OCI-LY1 (cell line): Measurements from ENCODE around the gene NAGA.
"Not testable (repeated sequence)": the region's sequence is repeated elsewhere in the genome, so short reads cannot be mapped to it uniquely, and the experiment has no call there.

Experiments
- H2AFZ ChIP-seq: fragments of 200-600 bp; sonication (generic), shearing (Covaris generic); 2 replicates; pipeline ENCODE4 v1.6.0; 2014; ENCODE audit warnings: antibody characterized with exemption, mild to moderate bottlenecking, low read length
- H3F3A ChIP-seq: fragments of 200-600 bp; sonication (generic), shearing (Covaris generic); 2 replicates; pipeline ENCODE4 v1.6.0; 2014; ENCODE audit warnings: mild to moderate bottlenecking, antibody characterized with exemption, low read length, moderate library complexity; ENCODE audit not compliant: insufficient read depth
- H3K27ac ChIP-seq: fragments of 200-600 bp; sonication (generic); 2 replicates; pipeline ENCODE4 v1.5.1; 2014; ENCODE audit warnings: low read length, mixed run types, mild to moderate bottlenecking, low read depth; ENCODE audit not compliant: poor library complexity, severe bottlenecking
- H3K27me3 ChIP-seq: fragments of 200-600 bp; sonication (generic); 2 replicates; pipeline ENCODE4 v1.6.0; 2014; ENCODE audit warnings: antibody characterized with exemption, mild to moderate bottlenecking, low read length, moderate library complexity; ENCODE audit not compliant: insufficient read depth
- H3K36me3 ChIP-seq: fragments of 200-600 bp; sonication (generic); 2 replicates; pipeline ENCODE4 v1.6.1; 2014; ENCODE audit warnings: mild to moderate bottlenecking, antibody characterized with exemption, low read length, moderate library complexity, mixed read lengths; ENCODE audit not compliant: insufficient read depth
- H3K4me1 ChIP-seq: fragments of 200-600 bp; sonication (generic); 2 replicates; pipeline ENCODE4 v1.5.1; 2014; ENCODE audit warnings: mild to moderate bottlenecking, low read length, moderate library complexity; ENCODE audit not compliant: insufficient read depth, severe bottlenecking
- H3K4me2 ChIP-seq: fragments of 200-600 bp; sonication (generic), shearing (Covaris generic); 2 replicates; pipeline ENCODE4 v1.6.1; 2014; ENCODE audit warnings: low read length
- H3K4me3 ChIP-seq: fragments of 200-600 bp; sonication (generic); 2 replicates; pipeline ENCODE4 v1.5.1; 2014; ENCODE audit warnings: low read length, low read depth, mild to moderate bottlenecking, mixed read lengths; ENCODE audit not compliant: poor library complexity, severe bottlenecking
- H3K79me2 ChIP-seq: fragments of 200-600 bp; shearing (Covaris generic); 2 replicates; pipeline ENCODE4 v1.6.1; 2016; ENCODE audit warnings: mixed run types, low read length, mixed read lengths; ENCODE audit not compliant: insufficient read depth
- H3K9ac ChIP-seq: fragments of 200-600 bp; sonication (generic), shearing (Covaris generic); 2 replicates; pipeline ENCODE4 v1.6.1; 2014; ENCODE audit warnings: mild to moderate bottlenecking, low read length, mixed read lengths
- H3K9me2 ChIP-seq: fragments of 200-600 bp; sonication (generic), shearing (Covaris generic); 2 replicates; pipeline ENCODE4 v1.6.1; 2014; ENCODE audit warnings: low read depth, mild to moderate bottlenecking, low read length, mixed read lengths
- H3K9me3 ChIP-seq: fragments of 200-600 bp; shearing (Covaris generic); 2 replicates; pipeline ENCODE4 v1.6.1; 2014; ENCODE audit warnings: low read length, mixed read lengths
- H4K20me1 ChIP-seq: fragments of 200-600 bp; sonication (generic), shearing (Covaris generic); 2 replicates; pipeline ENCODE4 v1.6.0; 2016; ENCODE audit warnings: mild to moderate bottlenecking, low read length; ENCODE audit not compliant: insufficient read depth
- CTCF ChIP-seq: fragments of 200-600 bp; sonication (generic), shearing (Covaris generic); IDR thresholded peaks from 2 replicates; pipeline ENCODE4 v1.5.1; 2017; ENCODE audit warnings: mild to moderate bottlenecking, antibody characterized with exemption, low read length, moderate library complexity, mixed read lengths
- EZH2 ChIP-seq: fragments of 200-600 bp; sonication (generic), shearing (Covaris generic); IDR thresholded peaks from 2 replicates; pipeline ENCODE4 v1.8.0; 2017; ENCODE audit warnings: borderline replicate concordance, mixed run types, mild to moderate bottlenecking, antibody characterized with exemption, low read length, moderate library complexity, mixed read lengths

The NAGA gene

GRCh38 chr22:42070517-42071422 is at the start of gene NAGA:
TSS of gene NAGA (minus strand) at chr22:42070812. CDS start at chr22:42070297, 515 bp downstream.
- H3K4me2 ChIP-seq, result peak within 1 kb of the TSS; percentile 87
- H3F3A ChIP-seq, result no peaks in the 10 kb centered on the region
- peaks cover 18% of the 10 kb centered on the region for H3K4me1 ChIP-seq
- peaks cover 7% of the 10 kb centered on the region for H3K36me3 ChIP-seq
- H3K27me3 ChIP-seq, result no peaks in the 10 kb centered on the region
- TF ChIP-seq CTCF (no peak), EZH2 (no peak)
- H4K20me1 ChIP-seq, result no peaks in the 10 kb centered on the region
- no peaks in the 10 kb centered on the region for H3K9me2 ChIP-seq
- no peaks in the 10 kb centered on the region for H3K79me2 ChIP-seq
- no peaks in the 10 kb centered on the region for H3K9me3 ChIP-seq
- H3K9ac ChIP-seq, result peak within 1 kb of the TSS; percentile 70
- peak within 1 kb of the TSS; percentile 1 for H3K27ac ChIP-seq
- peak within 1 kb of the TSS; percentile 38; the same call in 1 of the 2 replicates for H2AFZ ChIP-seq
- peak within 1 kb of the TSS; percentile 67 for H3K4me3 ChIP-seq

- H3K27me3 ChIP-seq, result no peaks in the 10 kb centered on the region
- H3K9me3 ChIP-seq, result peaks cover 7% of the 10 kb centered on the region; the same call in 1 of the 2 replicates
- no peaks in the 10 kb centered on the region for H4K20me1 ChIP-seq
- peaks cover 17% of the 10 kb centered on the region for H3K4me1 ChIP-seq
- H3K4me3 ChIP-seq, result no peak overlapping the region
- no peak overlapping the region for H3K27ac ChIP-seq
- H3F3A ChIP-seq, result no peaks in the 10 kb centered on the region
- H3K9ac ChIP-seq, result no peak overlapping the region
- H3K9me2 ChIP-seq, result no peaks in the 10 kb centered on the region
- H3K36me3 ChIP-seq, result no peaks in the 10 kb centered on the region; the same call in 1 of the 2 replicates
- TF ChIP-seq EZH2, result no peak
- peak; percentile 44 for TF ChIP-seq CTCF
- no peak overlapping the region for H2AFZ ChIP-seq
- no peak overlapping the region for H3K4me2 ChIP-seq
- H3K79me2 ChIP-seq, result no peaks in the 10 kb centered on the region
Measured at GRCh38 chr22:42116848-42117424, 46.3 kb upstream of the NAGA start.

- H3K9me2 ChIP-seq, H3K9ac ChIP-seq, H3K36me3 ChIP-seq, H3K9me3 ChIP-seq, H3K27ac ChIP-seq, H4K20me1 ChIP-seq, H3K79me2 ChIP-seq, H3K4me1 ChIP-seq, H3K4me3 ChIP-seq, H3K4me2 ChIP-seq, H2AFZ ChIP-seq, H3F3A ChIP-seq, H3K27me3 ChIP-seq: not testable (repeated sequence)
Measured at GRCh38 chr22:42115420-42115830, 44.8 kb upstream of the NAGA start.
